Suppressor macrophage treated with lipopolysaccharide for 4 hours (primary cell): ENCODE results near the gene MESP1.

Source experiments
- DNase-seq: peaks from one replicate; pipeline ENCODE4 v3.0.0-alpha.2; 2020

Gene MESP1

DNA sequence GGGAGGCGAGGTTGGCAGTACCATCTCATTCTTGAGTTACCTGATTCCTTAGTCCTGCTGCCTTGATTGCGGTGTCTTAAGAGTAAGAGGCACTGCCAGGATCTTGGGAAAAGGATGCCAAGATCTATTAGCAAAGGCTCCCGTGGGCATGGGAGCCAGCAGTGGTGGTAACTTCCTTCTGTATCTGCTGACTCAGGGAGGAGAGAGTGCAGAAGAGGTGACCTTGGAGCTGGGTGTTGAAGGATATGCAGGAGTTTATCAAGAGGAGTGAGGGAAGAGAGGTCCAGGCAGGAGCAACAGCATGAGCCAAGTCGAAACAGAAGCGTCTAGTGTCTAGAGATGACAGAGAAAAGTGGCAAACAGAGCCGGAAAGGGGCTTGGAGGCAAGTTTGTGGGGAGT, 29.6 kb upstream of the MESP1 start:
- DNase-seq = no peak

DNA sequence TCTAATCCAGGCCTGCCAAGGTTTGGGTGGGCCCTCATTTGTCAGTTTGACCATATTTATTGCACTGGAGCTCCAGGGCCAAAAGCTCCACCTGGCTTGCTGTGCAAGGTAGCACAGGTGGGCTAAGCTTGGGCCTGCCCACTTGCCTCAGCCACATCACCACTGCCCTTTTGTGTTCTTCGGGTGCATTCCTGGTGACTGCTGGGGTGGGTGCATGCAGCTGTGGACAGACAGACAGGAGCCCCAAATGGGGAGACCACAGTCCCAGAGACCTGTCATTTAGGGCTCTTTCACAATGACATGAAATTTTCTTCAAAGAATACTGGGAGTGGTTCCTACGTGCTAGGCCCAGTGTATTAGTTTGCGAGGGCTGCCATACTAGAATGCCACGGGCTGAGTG, 27.8 kb upstream of the MESP1 start:
- DNase-seq = no peak

DNA sequence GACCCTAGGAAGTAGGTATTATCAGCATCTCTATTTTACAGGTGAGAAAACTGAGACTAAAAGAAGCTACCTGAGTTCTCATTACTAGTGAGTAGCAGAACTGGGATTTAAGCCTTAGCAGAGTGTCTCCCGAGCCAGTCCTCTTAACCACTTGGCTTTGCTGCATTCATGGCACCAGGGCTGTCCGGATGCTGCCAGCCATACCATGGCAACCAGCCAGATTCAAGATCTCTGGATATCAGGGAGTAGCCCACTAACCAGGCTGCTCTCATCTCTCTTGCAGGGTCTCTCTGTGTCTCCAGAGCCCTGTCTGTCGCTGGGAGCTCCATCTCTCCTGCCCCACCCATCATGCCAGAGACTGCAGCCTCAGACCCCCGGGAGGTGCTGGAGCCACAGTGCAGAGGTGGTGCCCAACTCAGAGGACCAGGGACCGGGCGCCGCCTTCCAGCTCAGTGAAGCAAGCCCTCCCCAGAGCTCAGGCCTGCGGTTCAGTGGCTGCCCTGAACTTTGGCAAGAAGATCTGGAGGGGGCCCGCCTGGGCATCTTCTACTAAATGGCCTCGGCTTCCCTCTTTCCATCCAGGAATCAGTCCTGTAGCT, 26.8 kb upstream of the MESP1 start:
- no peak for DNase-seq

DNA sequence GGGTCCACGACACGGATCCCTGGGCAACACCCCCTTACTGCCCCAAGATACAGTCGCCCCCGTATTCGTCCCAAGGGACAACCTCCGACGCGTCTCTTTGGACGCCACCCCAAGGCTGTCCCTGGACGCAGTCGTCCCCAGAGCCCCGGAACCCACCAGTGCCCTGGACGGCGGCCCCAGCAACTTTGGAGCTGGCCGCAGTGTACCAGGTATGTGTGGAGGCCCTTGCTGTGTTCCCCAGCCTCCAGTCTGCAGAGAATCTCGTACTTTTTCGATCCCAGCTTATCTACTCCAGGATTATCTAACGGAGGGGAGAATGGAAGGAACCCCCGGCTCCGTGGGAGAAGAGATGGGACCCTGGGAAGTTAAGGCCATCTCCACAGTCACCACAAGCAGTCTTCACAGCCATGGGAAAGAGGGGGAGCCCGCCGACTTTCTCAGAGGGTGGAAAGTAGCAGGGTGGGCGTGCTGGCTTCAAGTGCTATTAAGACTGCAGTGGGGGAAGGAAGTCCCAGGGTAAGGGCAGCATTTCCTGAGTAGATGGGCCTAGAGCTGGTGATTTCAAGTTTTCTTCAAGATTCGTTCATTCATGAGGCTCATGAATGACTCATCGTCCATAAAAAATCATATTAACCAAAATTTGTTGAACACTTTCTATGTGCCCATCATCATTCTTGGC, 26.2 kb upstream of the MESP1 start:
- no peak for DNase-seq

DNA sequence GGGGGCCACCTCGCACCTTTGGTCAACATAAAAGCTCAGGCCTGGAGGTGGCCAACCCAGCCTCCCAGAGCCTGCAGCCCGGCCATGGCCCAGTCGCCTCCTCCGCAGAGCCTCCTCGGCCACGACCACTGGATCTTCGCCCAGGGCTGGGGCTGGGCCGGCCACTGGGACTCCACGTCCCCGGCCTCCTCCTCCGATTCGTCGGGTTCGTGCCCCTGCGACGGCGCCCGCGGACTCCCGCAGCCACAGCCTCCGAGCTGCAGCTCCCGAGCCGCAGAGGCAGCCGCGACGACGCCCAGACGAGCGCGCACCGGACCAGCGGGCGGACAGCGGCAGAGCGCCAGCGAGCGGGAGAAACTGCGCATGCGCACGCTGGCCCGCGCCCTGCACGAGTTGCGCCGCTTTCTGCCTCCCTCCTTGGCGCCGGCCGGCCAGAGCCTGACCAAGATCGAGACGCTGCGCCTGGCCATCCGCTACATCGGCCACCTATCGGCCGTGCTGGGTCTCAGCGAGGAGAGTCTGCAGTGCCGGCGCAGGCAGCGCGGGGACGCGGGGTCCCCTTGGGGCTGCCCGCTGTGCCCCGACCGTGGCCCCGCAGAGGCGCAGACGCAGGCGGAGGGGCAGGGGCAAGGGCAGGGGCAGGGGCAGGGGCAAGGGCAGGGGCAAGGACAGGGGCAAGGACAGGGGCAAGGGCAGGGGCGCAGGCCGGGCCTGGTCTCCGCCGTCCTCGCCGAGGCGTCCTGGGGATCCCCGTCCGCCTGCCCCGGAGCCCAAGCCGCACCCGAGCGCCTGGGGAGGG, 25.4 kb upstream of the MESP1 start, which contains the start of gene MESP2:
TSS of gene MESP2 (plus strand) at position 59 of the 799 bp plus-strand sequence. CDS start at position 85, 26 bp downstream.
- DNase-seq = peak; percentile 92

DNA sequence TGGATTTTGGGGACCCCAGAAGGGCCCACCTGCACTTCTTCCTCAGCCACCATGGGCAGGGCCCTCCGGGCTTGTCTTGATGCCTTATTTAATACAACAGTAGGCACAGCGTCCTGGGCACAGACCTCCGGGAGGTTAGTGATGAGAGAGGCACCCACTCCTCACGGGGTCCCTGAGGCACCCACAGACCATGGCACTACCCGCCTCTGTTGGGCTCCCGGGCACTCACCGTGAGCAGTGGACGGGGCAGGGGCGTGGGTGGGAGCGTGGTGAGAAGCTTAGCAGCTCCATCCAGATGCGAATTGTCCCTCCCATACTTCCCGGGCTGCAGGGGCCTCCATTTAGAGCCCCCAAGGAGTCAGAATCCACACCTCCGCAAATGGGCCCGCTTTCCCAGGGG, 24.8 kb upstream of the MESP1 start:
- DNase-seq = no peak

DNA sequence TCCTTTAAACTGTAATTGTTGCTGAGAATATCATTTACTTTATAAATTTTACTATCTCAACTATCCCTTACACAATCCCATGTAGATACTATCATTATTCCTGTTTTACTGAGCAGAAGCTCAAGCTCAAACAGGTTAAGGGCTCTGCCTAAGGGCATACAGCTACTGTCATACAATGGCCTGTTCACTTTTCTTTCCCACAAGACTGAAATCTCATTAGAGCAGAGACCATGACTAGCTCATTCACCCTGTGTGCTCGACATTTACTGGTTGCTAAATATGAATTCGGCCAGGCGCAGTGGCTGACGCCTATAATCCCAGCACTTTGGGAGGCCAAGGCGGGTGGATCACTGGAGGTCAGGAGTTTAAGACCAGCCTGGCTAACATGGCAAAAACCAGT, 23.4 kb upstream of the MESP1 start:
- DNase-seq = no peak

DNA sequence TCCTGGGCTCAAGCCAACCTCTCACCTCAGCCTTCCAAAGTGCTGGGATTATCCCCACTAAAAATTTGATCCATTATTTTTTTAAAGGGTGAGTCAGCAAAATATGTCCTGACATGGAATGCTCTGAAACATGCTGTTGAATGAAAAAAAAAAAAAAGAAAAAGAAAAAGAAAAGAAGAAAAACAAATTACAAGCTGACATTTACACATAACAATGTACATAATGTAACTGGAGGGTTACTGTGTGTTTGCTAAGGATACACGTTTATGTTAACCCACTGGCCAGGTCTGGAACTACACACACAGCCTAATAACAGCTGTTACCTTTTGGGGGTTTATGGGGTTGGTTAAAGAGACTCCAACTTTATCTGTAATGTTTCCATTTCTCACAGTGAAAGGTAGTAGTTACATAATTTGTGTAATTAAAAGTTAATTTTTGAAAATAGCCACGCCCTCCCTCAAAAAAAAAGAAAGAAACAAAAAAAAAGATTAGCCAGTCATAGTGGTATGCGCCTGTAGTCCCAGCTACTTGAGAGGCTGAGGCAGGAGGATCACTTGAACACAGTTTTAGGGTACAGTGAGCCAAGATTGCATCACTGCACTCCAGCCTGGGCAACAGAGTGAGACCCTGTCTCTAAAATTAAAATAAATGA, 22.0 kb upstream of the MESP1 start:
- no peak for DNase-seq

DNA sequence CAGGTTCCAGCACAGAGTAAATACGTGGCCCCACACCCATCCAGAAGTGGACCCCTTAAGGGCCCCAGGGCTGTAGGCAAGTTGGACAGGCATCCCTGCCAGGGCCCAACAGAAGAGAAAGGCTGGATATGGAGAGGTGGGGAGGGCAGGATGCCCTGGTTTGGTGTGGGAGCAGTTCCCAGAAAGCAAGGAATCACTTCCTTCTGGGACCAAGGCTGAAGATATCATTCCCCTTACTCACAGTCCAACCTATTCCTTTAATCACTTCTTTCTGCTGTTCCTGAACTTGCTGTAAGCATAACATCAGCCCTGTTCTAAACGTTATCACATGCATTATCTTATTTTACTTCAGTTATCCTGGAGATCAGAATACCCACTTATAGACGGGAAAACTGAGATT, 19.0 kb upstream of the MESP1 start:
- DNase-seq = no peak

DNA sequence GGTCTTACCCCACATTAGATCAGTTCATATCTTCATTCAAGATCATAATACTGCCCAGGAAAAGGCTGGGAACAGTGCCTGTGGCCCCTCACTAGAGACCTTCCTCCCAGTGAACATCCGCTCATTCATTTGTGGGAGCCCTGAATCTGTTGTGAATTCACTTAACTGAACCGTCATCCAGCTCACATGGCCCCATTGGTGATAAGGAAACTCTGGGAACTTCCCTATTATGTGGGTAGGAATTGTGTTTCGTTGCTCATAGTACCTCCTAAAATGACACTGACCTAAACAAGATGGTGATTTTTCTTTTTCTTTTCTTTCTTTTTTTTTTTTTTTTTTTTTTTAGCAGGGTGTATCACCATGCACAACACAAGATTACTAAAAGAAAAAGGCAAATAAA, 18.3 kb upstream of the MESP1 start:
- peak; percentile 76 for DNase-seq

DNA sequence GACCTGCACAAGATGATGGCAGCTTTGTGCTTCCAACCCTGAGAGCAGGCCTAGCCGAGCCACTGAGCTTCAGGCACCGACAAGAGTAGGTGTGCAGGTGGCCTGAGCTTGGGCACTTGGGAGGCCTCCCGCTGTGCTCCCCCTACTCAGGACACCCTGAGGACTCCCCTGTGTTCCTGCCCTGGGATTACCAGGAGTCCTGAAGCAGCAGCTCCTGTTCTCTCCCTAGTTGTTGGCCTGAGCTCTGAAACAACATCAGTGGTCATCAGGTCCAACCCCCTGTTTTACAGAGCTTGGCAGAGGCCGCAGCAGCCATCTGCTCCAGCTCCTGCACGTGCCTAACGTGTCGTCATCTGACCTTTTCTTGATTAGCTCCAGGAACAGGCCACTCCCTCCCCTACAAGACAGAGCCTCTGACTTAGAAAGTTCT, 17.0 kb upstream of the MESP1 start:
- no peak for DNase-seq

DNA sequence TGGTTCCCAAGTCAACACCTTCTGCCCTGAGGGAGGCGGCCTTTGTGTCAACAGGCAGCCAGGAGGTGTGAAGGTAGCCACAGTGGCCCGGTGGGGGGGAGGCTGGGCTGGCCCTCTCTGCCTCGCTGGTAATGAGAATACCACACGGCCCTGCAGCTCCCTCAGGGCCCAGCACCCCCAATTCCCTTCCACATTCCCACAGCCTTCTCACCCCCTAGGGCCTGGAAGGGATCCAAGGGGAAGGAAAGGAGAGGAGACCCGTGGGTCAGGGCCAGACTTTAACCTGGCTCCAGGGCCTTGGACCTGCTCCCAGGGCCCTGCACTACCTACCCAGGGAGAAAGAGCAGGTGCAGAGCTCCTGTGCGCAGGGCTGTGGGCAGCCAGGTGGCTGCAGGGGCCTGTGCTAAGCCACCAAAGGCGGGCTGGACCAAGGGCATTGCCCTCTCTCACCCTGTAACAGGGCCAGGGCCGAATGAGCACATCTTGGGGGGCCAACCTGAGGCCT, 16.4 kb upstream of the MESP1 start:
- DNase-seq = no peak

DNA sequence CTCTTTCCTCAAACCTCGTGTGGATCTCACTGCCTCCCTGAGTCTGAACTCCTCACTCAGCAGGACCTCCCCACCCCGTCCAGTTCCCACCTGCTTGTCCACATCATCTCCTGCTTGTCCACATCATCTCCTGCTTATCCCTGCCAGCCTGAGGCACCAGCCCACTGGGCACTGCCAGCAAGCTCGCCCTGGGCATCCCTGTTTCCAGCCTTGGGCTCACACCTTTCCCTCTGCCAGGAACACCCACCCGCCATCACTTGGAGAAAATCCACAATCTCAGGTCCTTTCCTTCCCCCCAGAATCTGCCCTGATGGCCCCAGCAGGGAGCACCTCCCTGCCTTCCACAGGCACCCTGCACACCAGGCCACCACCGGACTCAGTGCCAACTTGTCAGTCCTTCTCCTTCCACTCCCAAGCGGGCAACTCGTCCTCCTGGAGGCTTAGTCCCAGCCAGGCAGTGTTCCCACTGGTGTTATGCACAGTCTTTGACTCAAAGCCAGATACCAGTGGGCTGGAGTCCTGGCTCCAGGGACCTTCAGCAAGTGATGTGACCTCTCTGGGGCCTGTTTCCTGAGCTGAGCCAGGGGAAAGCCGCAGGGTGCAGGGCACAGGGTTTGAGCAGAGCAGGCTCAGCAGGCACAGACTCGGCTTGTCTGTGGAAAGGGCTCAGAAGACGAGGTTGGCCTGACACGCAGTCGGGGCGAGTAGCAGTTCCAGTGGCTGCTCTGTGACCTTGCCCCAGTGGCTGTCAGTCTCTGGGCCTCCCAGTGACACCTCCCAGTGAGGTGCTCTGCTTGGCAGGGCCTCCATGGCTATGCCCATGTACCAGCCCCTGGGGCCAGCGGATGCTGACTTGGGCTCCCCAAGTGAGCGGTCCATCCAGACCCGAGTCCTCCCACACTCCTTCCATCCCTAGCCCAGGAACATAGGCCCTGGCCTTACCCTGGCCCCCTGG, 15.6 kb upstream of the MESP1 start:
- DNase-seq = no peak

DNA sequence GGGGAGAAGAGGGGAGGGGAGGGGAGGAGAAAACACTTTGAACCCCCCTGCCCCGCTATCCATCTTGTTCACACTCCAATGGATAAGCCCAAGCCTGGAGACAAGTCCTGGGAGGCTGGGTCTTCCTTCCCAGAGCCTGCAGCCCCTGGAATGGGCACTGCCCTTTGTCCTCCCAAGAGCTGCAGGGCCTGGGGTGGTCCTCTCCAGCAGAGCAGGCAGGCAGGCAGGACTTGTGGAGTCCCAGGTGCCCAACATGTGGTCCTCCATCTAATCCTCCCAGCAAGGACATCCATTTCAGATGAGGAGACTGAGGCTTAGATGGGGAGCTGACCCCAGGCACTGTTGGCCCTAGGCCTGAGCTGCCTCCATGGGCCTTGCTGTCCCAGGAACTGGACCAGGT, 14.6 kb upstream of the MESP1 start:
- DNase-seq = no peak

DNA sequence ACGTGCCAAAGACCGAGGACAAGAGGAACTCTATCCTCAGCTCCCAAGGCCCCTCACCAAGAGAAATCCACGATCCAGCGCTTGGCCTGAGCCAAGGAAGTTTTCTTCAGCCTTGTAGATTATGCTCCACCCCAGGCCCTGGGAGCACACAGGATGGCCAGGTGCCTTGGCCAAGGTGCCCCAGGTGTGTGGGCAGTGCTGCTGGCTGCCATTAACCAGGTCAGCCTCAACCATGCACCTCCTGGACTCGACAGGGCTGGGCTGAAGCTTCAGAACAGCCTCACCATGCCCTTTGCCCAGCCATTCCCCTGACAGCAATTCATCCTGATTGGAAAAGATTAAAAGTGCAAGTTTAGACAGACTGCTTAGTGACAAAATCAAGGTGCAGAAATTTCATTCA, 10.9 kb upstream of the MESP1 start:
- DNase-seq = no peak

DNA sequence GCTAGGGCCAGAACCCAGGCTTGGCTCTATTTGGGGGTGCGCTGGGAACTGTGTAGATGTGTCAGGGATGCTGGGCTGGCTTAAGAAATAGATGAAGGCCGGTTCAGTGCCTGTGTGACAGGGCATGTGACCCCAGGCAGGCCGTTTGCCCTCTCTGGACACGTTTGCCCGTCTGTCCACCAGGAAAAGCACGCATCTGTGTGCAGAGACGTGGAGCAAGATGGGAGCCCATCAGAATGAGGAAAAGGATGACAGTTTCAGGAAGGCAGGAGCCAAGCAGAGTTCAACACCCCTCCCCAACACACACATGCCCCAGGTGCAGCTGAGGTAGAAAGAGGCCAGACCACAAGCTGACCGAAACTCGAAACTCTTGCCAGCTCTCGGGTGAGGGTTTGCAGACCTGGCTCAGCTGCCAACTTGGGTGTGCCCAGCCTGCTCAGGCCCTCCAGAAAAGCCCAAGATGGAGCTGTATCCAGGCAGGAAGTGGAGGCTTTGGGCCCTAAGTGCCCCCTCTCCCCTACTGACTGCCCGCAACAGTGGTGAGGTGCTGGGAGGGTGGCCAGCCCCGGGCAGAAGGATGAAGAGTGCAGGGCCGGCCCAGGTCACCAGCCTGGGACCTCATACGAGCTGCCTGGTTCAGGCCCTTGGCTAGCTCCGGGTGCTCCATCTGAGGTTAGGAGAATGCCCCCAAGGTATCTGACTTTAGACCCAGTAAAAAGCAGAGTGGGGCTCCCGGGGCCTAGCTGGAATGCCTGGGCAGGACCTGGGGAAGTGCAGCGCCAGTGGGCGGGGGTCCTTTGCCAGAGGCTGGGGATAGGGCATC, 10.2 kb upstream of the MESP1 start:
- DNase-seq = no peak

DNA sequence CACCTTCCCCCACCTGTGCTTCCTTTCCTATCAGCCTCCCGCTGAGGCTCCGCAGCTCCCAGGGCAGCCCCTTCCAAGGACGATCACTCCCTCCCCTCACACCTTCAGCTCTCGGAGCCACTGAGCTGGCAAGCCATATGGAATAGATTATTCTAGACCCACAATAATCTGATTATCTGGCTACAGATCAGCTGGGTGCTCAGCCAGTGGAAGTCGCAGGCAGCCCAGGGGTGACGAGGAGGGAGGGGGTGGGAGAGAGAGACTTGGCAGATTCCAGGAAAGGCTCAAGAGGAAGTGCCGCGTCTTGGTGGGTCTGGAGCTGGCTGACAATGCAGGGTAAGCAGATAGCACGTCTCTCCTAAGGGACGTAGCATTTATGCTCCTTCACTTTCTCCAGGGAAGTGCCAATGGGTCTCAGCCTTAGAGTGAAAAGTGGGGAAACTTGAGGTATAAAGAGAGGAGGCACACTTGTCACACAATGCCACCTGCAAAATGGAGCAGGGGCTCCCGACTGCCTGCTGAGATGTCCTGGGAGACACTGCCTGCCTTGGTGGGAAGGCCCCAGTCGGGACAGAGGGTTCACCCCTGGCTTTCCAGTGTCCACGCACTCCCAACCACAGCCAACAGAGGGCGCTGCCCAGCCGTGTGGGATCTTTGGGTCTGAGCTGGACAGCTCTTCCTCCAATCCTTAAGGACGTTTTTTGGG, 9.4 kb upstream of the MESP1 start:
- DNase-seq = peak; percentile 89

DNA sequence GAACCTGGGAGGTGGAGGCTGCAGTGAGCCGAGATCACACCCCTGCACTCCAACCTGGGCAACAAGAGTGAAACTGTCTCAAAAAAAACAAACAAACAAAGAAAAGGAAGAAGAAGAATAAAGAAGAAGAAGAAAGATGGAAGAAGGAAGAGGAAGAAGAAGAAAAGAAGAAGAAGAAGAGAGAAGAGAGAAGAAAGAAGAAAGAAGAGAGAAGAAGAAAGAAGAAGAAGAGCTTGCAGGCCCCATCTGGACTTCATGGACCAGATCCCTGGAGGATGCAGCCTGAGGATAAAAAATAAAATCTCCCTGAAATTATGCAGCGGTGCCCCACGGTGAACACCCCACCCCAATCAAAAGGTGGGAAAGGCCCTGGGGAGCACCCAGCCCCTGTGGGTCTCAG, 8.8 kb upstream of the MESP1 start:
- DNase-seq = no peak

DNA sequence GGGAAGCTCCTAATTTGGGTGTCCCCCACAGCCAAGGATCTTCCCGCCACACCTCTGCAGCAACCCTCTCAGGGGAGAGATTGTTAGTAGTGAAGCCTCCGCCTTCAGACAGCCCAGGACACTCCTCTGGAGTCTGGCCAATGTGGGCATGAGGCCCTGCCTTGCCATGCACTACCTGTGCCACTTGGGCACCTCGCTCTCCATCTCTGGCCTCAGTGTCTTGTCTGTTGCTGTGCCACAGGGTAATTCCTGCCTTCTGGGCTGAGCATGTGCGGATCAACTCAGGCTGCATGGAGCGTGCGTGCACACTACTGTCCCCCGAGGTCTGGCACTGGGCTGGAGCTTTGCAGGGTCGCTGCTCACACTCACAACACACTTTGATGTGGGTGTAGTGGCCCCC, 7.9 kb upstream of the MESP1 start:
- DNase-seq = no peak

DNA sequence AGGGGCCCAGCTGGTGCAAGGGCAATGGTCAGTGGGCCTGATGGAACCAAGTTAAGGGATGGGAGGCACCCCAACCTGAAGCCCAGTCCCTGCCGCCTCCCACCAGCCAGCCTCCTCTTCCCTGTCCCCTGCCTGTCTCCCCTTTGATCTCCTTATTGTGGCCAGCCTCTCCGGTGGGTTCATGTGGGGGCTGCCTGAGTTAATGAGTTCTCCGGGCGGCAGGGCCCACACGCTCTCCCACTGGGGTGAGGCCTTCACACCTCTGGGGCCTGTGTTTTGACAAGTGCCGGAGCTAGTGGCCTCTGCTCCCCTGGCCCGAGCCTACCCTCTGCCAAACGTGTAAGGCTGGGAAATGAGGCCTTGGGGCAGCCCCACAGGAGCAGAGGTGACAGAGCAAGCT, 7.2 kb upstream of the MESP1 start:
- DNase-seq = no peak

DNA sequence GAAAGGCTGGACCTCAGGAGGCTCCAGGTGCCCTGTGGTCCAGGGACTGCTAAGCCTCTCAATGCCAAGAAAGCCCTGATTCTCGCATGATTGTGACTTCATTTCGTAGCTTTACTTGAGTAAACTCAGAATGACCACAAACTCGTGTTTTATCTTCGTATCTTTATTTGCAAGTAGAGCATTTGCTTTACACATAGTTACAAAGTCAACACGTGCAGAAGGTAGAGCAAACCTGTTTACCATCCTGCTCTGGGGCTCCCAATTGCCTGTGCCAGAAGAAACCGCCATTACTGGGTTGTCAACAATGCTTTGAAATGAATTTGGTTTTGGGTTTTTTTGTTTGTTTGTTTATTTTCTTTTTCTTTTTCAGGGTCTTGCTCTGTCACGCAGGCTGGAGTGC, 5.8 kb upstream of the MESP1 start:
- DNase-seq = no peak
